Liver (tissue), 9 donors: ENCODE measurements around the gene UBE2E2. TPM values are rescaled to one million over a fixed set of nuclear protein-coding genes. Genes with fewer than 3 reads are reported as not detected.

Experiments used
- DNase-seq: peaks from one replicate; pipeline ENCODE4 v3.0.0-alpha.2; 2017; ENCODE audit warnings: low spot score
- H3K27ac ChIP-seq, 2 donors: one replicate each; pipeline ENCODE4 v1.7.0; 2013; ENCODE audit warnings: inconsistent platforms in 2 of 2, low read length in 2 of 2, control low read depth in 1 of 2, low read depth in 1 of 2, mild to moderate bottlenecking in 1 of 2
- H3K27me3 ChIP-seq, 4 donors: one replicate each; pipeline versions ENCODE4 v1.6.1 to v1.7.0; 2013; ENCODE audit warnings: low read length in 3 of 4, inconsistent platforms in 1 of 4, mild to moderate bottlenecking in 1 of 4, moderate library complexity in 1 of 4; ENCODE audit not compliant: control insufficient read depth in 4 of 4, insufficient read depth in 4 of 4
- H3K36me3 ChIP-seq, 4 donors: one replicate each; pipeline versions ENCODE4 v1.6.1 to v1.7.0; 2013; ENCODE audit warnings: low read length in 3 of 4, mild to moderate bottlenecking in 3 of 4, low read depth in 1 of 4, moderate library complexity in 1 of 4; ENCODE audit not compliant: control insufficient read depth in 4 of 4, insufficient read depth in 3 of 4
- H3K4me1 ChIP-seq, 4 donors: one replicate each; pipeline versions ENCODE4 v1.6.1 to v1.7.0; 2013; ENCODE audit warnings: low read length in 3 of 4, mild to moderate bottlenecking in 3 of 4, moderate library complexity in 1 of 4; ENCODE audit not compliant: control insufficient read depth in 4 of 4, insufficient read depth in 4 of 4
- H3K4me3 ChIP-seq, 3 donors: one replicate each; pipeline versions ENCODE4 v1.6.1 to v1.7.0; 2013; ENCODE audit warnings: low read length in 3 of 3, control low read depth in 1 of 3, low read depth in 1 of 3, mild to moderate bottlenecking in 1 of 3
- H3K9ac ChIP-seq, 2 donors: one replicate each; pipeline ENCODE4 v1.7.0; 2013; ENCODE audit warnings: low read length in 2 of 2, mild to moderate bottlenecking in 2 of 2, moderate library complexity in 2 of 2, control low read depth in 1 of 2, low read depth in 1 of 2
- H3K9me3 ChIP-seq, 4 donors: one replicate each; pipeline versions ENCODE4 v1.6.1 to v1.7.0; 2013; ENCODE audit warnings: low read length in 3 of 4; ENCODE audit not compliant: control insufficient read depth in 4 of 4
- ATF3 ChIP-seq: IDR thresholded peaks from 2 replicates; pipeline ENCODE4 v1.6.1; 2016; ENCODE audit warnings: antibody characterized with exemption
- CTCF ChIP-seq: fragments of 150-350 bp; IDR thresholded peaks from 2 replicates; pipeline ENCODE4 v1.5.1; 2017; ENCODE audit warnings: improper control_type of control experiment, low read depth, low read length; ENCODE audit not compliant: missing input control
- EGR1 ChIP-seq, 2 donors: IDR thresholded peaks; 2 replicates each; pipeline ENCODE4 v1.6.1; 2016 to 2018; ENCODE audit warnings: antibody characterized with exemption in 2 of 2, low read depth in 2 of 2
- FOXA1 ChIP-seq: IDR thresholded peaks from 2 replicates; pipeline ENCODE4 v1.6.1; 2016; ENCODE audit warnings: antibody characterized with exemption
- FOXA2 ChIP-seq: IDR thresholded peaks from 2 replicates; pipeline ENCODE4 v1.6.1; 2016; ENCODE audit warnings: antibody characterized with exemption
- GABPA ChIP-seq, 2 donors: IDR thresholded peaks in 1 of 2; conservative IDR thresholded peaks in 1 of 2; 2 replicates each; pipeline ENCODE4 v1.6.1; 2016; ENCODE audit warnings: antibody characterized with exemption in 2 of 2, mild to moderate bottlenecking in 1 of 2, moderate library complexity in 1 of 2
- HNF4A ChIP-seq, 2 donors: conservative IDR thresholded peaks; 2 replicates each; pipeline ENCODE4 v1.6.1; 2016; ENCODE audit warnings: antibody characterized with exemption in 2 of 2, mild to moderate bottlenecking in 2 of 2
- HNF4G ChIP-seq: IDR thresholded peaks from 2 replicates; pipeline ENCODE4 v1.6.1; 2016; ENCODE audit warnings: antibody characterized with exemption
- JUND ChIP-seq, 2 donors: IDR thresholded peaks; 2 replicates each; pipeline ENCODE4 v1.6.1; 2016; ENCODE audit warnings: antibody characterized with exemption in 2 of 2
- NR2F2 ChIP-seq: IDR thresholded peaks from 2 replicates; pipeline ENCODE4 v1.6.1; 2016; ENCODE audit warnings: antibody characterized with exemption
- RAD21 ChIP-seq, 2 donors: IDR thresholded peaks; 2 replicates each; pipeline ENCODE4 v1.6.1; 2016; ENCODE audit warnings: antibody characterized with exemption in 2 of 2, mild to moderate bottlenecking in 2 of 2
- REST ChIP-seq: IDR thresholded peaks from 2 replicates; pipeline ENCODE4 v1.6.1; 2016; ENCODE audit warnings: antibody characterized with exemption, mild to moderate bottlenecking
- RXRA ChIP-seq, 2 donors: IDR thresholded peaks; 2 replicates each; pipeline ENCODE4 v1.6.1; 2017 to 2018; ENCODE audit warnings: antibody characterized with exemption in 2 of 2, mild to moderate bottlenecking in 1 of 2
- SP1 ChIP-seq: IDR thresholded peaks from 2 replicates; pipeline ENCODE4 v1.6.1; 2018; ENCODE audit warnings: antibody characterized with exemption, mild to moderate bottlenecking
- TAF1 ChIP-seq: conservative IDR thresholded peaks from 2 replicates; pipeline ENCODE4 v1.6.1; 2016; ENCODE audit warnings: antibody characterized with exemption, mild to moderate bottlenecking
- YY1 ChIP-seq: IDR thresholded peaks from 2 replicates; pipeline ENCODE4 v1.6.1; 2016; ENCODE audit warnings: antibody characterized with exemption, mild to moderate bottlenecking
- WGBS: extraction: QIAGEN DNeasy Blood & Tissue Kit; methylation state at CpG from one replicate; pipeline ENCODE4 v1.1.7; 2013; 5-methylcytosine and 5-hydroxymethylcytosine counted together
- polyA plus RNA-seq, 2 donors: library from polyadenylated mRNA; stranded (reverse) in 1 of 2; unstranded in 1 of 2; fragments of 200-250 nt in 1 of 2; fragments of >200 nt in 1 of 2; fragmentation: Nextera tagmentation in 1 of 2; extraction: Ambion mirVana in 1 of 2; gene quantifications; one replicate each; pipeline versions ENCODE4 v1.2.1 to v1.2.3, GENCODE V29; 2013 to 2015
- total RNA-seq, 2 donors: library from RNA; depleted of rRNA; stranded (reverse); fragments of >200 nt; gene quantifications; one replicate each; pipeline ENCODE4 v1.2.3, GENCODE V29; 2014
- TF ChIP-seq, protein P1 (sequence below): IDR thresholded peaks from 2 replicates; pipeline ENCODE4 v1.6.1; 2016; ENCODE audit warnings: antibody characterized with exemption
- TF ChIP-seq, protein P2 (sequence below): IDR thresholded peaks from 2 replicates; pipeline ENCODE4 v1.6.1; 2016; ENCODE audit warnings: antibody characterized with exemption
- donor health status: healthy.
- donor health status: healthy.
- donor health status: healthy.
- donor health status: healthy.
- donor health status: healthy.

The UBE2E2 gene
- total and polyA plus RNA-seq, 4 donors: 9.0 to 27.8 (median 16.8) TPM

- TF ChIP-seq CTCF (no peak), GABPA (IDR thresholded peaks at IDR 0.05 in 1 of 2, conservative IDR thresholded peaks at IDR 0.05 in 1 of 2) (no peak)
These were observed 20.1 kb upstream of the UBE2E2 start (continued) for GRCh38 chr3:23182996-23183513.

GRCh38 chr3:23183731-23184130 lies 19.4 kb upstream of the UBE2E2 start:
- Histone ChIP-seq H3K27me3 (peaks cover 0 to 2% (median 0%) of the 10 kb centered on the region in 4 donors), H3K9ac (no peak overlapping the region), H3K4me1 (no peaks in the 10 kb centered on the region), H3K4me3 (no peak overlapping the region), H3K9me3 (no peaks in the 10 kb centered on the region), H3K36me3 (no peaks in the 10 kb centered on the region), H3K27ac (no peak overlapping the region)
- WGBS: 20% methylated on average over 3 of the region's 3 CpGs
- peak; percentile 34 for DNase-seq
- TF ChIP-seq RXRA (IDR thresholded peaks at IDR 0.05): no peak
- peak; percentile 92 to 94 for TF ChIP-seq RAD21 (IDR thresholded peaks at IDR 0.05)
- peak; percentile 51 for TF ChIP-seq CTCF

DNA sequence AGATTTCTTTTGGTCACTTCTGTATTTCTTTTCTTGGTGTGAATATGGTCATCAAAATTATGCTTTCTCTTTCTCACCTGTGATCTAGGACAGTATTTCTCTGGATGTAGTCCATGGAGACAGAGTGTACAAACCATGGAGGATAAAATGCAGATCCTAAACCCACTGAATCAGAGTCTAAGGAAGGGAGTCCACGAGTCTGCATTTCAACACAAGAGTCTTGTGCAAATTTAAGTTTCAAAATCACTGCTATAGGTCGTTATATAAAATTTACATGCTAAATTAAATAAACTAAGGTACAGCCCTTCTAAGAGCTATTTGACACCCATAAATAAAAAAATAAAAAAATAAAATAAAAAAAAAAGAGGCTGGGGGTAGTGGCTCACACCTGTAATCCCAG lies 17.3 kb upstream of the UBE2E2 start:
- Histone ChIP-seq H3K4me3 (no peak overlapping the region), H3K27ac (no peak overlapping the region), H3K9me3 (no peaks in the 10 kb centered on the region), H3K27me3 (peaks cover 0 to 2% (median 0%) of the 10 kb centered on the region in 4 donors), H3K9ac (no peak overlapping the region), H3K4me1 (no peaks in the 10 kb centered on the region), H3K36me3 (no peaks in the 10 kb centered on the region)
- no peak for TF ChIP-seq NR2F2
- TF ChIP-seq TAF1: no peak
- TF ChIP-seq RXRA (IDR thresholded peaks at IDR 0.05): no peak
- no peak for TF ChIP-seq RAD21 (IDR thresholded peaks at IDR 0.05)
- TF ChIP-seq, protein P1, sequence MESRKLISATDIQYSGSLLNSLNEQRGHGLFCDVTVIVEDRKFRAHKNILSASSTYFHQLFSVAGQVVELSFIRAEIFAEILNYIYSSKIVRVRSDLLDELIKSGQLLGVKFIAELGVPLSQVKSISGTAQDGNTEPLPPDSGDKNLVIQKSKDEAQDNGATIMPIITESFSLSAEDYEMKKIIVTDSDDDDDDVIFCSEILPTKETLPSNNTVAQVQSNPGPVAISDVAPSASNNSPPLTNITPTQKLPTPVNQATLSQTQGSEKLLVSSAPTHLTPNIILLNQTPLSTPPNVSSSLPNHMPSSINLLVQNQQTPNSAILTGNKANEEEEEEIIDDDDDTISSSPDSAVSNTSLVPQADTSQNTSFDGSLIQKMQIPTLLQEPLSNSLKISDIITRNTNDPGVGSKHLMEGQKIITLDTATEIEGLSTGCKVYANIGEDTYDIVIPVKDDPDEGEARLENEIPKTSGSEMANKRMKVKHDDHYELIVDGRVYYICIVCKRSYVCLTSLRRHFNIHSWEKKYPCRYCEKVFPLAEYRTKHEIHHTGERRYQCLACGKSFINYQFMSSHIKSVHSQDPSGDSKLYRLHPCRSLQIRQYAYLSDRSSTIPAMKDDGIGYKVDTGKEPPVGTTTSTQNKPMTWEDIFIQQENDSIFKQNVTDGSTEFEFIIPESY: no peak
- no peak for TF ChIP-seq CTCF
- no peak for TF ChIP-seq ATF3
- TF ChIP-seq FOXA1: no peak
- TF ChIP-seq EGR1 (IDR thresholded peaks at IDR 0.05; ENCODE audit: low read depth in 2 of 2): no peak
- no peak for TF ChIP-seq HNF4G
- TF ChIP-seq, protein P2, sequence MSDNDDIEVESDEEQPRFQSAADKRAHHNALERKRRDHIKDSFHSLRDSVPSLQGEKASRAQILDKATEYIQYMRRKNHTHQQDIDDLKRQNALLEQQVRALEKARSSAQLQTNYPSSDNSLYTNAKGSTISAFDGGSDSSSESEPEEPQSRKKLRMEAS: no peak
- TF ChIP-seq YY1: no peak
- TF ChIP-seq JUND (IDR thresholded peaks at IDR 0.05): no peak
- TF ChIP-seq SP1: no peak
- TF ChIP-seq REST: no peak
- no peak for TF ChIP-seq FOXA2
- no peak for TF ChIP-seq GABPA (IDR thresholded peaks at IDR 0.05 in 1 of 2, conservative IDR thresholded peaks at IDR 0.05 in 1 of 2)
- no peak for TF ChIP-seq HNF4A (conservative IDR thresholded peaks at IDR 0.05)
- WGBS: 62% methylated on average over 2 of the region's 2 CpGs
- no peak for DNase-seq
